Measurements from ENCODE around the gene CTNND2.

Gene CTNND2

DNA sequence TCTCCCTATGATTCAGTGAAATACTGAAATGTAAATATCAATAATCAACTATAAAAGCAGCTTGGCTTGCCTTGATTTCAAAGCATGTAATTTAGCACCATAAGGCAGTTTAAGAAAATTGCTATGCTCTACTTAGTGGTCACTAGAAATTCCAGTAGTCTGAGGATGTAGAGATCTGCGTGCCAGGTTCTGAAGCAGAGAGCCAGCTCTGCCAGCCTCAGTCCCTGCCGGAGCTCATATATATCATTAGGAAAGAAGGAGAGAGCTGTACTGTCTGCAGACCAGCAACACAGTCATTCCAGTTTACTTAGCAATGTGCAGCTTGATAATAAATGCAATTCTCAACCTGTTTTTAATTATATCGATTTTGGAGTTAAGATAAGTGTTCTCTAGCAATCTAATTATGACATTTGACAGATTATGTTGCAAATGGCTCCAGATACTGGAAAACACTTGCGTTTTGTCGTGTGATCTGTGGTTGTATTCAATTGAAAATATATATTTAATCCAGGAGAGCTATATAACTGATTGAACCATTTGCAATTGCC is 540.5 kb downstream of the CTNND2 start:
- in situ Hi-C loops (cut with HindIII; ENCODE audit: low sequenced_read_pairs) = no loop called here
- no peak for TF ChIP-seq CTCF (IDR thresholded peaks at IDR 0.05; ENCODE audit: low read depth, low read length)

DNA sequence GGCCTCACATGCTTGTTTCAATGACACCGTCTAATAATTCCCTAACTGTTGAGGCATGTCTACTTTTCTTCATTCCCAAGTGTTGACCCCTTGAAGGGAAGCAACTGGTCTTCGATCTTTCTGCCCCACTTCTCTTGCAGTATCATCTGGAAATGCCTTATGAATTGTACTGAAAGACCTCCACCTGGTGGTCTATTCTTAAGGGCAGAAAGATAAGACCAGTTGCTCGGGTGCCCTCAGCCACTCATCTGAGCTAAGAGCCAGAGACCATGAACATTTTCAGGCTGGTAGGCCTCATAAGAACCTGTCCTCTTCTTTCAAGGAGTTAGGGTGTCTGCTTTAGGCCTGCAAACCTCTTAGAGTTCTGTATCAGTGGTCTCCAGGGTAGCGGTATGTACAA is 542.5 kb downstream of the CTNND2 start:
- in situ Hi-C loops (cut with HindIII; ENCODE audit: low sequenced_read_pairs) = no loop called here
- TF ChIP-seq CTCF (IDR thresholded peaks at IDR 0.05; ENCODE audit: low read depth, low read length) = no peak

More for the DNA sequence above, 540.5 kb downstream of the CTNND2 start:
- no peak overlapping the region for H3K4me3 ChIP-seq (ENCODE audit: low read depth, low read length)
- peak; percentile 40 for DNase-seq (ENCODE audit: low read depth, low spot score)

DNA sequence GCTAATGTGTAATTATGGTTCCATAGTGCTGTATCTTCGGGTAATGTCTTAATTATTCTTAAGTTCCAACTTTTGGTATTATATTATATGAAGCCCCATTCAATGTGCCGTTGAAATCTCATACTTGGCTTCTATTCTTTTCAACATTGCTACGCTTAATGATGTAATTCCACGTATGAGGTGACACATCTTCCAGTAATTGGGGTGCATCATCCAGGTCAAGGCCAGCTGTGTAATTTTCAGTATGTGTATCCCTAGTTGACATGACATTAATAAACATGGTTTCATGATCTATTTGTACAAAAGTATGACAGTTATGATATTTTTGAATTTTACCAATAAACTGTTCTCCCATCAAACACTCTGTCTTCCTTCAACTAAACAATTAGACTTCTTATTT is 546.3 kb downstream of the CTNND2 start:
- TF ChIP-seq CTCF (IDR thresholded peaks at IDR 0.05; ENCODE audit: low read depth, low read length) = no peak
- no peak overlapping the region for H3K4me3 ChIP-seq (ENCODE audit: low read depth, low read length)
- in situ Hi-C loops (cut with HindIII; ENCODE audit: low sequenced_read_pairs) = no loop called here
- DNase-seq (ENCODE audit: low read depth, low spot score) = no peak

More for the DNA sequence above, 542.5 kb downstream of the CTNND2 start:
- H3K4me3 ChIP-seq (ENCODE audit: low read depth, low read length) = no peak overlapping the region
- no peak for DNase-seq (ENCODE audit: low read depth, low spot score)

DNA sequence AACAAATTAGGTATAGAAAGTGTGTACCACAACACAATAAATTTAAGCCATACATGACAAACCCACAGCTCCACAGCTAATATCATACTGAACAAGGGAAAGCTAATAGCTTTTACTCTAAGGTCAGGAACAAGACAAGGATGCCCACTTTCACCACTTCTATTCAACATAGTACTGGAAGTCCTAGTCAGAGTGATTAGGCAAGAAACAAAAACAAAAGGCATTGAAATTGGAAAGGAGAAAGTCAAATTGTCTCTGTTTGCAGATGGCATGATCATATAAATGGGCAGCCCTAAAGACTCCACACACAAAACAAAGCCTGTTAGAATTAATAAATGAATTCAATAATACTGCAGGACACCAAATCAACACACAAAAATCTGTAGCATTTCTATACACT is 548.8 kb downstream of the CTNND2 start:
- no peak overlapping the region for H3K4me3 ChIP-seq (ENCODE audit: low read depth, low read length)
- DNase-seq (ENCODE audit: low read depth, low spot score) = no peak
- in situ Hi-C loops (cut with HindIII; ENCODE audit: low sequenced_read_pairs) = no loop called here
- no peak for TF ChIP-seq CTCF (IDR thresholded peaks at IDR 0.05; ENCODE audit: low read depth, low read length)

DNA sequence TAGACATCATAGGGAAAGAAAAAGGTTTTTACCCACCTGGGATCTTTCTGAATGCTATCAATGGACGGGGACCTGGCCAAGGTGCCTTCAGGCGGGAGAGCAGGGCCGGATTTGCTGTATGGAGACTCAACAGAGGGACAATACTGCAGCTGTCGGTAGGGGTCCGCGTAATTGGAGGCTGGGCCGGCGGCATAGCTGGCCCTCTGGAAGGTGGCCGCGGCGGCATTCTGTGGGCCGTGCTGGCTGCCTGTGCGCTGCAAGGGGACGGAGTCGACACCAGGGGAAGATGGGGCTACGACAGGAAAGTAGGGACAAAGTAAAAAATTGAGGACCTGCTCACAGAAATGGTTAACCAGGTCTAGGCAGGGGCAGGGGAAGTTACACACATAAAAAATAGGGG is 557.9 kb downstream of the CTNND2 start:
- in situ Hi-C loops (cut with HindIII; ENCODE audit: low sequenced_read_pairs) = no loop called here

DNA sequence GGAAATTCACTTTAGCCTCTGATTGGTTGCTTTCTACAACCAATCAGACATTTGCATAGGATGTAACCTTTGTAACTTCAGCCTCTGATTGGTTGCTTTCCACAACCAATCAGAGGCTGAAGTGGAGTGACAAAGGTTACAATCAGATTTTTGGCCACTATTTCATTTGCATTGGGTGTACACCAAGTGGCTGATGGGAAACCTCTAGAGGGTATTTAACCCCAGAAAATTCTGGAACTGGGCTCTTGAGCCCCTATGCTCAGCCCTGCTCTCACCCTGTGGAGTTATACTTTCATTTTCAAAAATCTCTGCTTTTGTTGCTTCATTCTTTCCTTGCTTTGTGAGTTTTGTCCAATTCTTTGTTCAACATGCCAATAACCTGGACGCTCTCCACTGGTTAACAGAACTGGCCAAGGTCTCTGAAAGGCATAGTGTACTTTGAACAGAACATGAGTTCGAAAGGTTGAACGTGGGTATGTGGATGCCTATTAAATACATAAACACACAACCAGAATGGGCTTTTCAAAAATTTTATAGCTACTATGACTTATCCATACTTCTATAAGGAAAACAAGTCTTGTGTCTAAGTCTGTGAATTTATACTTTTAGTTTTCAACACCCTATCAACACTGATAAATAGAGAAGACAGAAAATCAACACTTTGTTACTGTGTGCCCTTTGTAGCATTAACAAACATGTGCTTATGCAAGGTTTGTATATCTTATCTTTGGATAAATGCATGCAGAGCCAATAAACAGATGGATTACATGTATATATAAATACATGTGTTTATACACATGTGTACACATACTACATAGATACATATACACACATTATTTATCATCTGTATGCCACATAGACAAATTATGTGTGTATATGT is 568.1 kb downstream of the CTNND2 start:
- DNase-seq (ENCODE audit: low read depth, low spot score) = no peak
- in situ Hi-C loops (cut with HindIII; ENCODE audit: low sequenced_read_pairs) = no loop called here
- TF ChIP-seq CTCF (IDR thresholded peaks at IDR 0.05; ENCODE audit: low read depth, low read length) = no peak
- no peak overlapping the region for H3K4me3 ChIP-seq (ENCODE audit: low read depth, low read length)

More for the DNA sequence above, 557.9 kb downstream of the CTNND2 start:
- no peak for DNase-seq (ENCODE audit: low read depth, low spot score)
- H3K4me3 ChIP-seq (ENCODE audit: low read depth, low read length) = no peak overlapping the region
- no peak for TF ChIP-seq CTCF (IDR thresholded peaks at IDR 0.05; ENCODE audit: low read depth, low read length)
